Endodermal cell (in vitro differentiated cells): ENCODE measurements around the gene CHRD. TPM values are rescaled to one million over a fixed set of nuclear protein-coding genes. Genes with fewer than 3 reads are reported as not detected.

Source experiments
- DNase-seq: peaks from one replicate; pipeline ENCODE4 v3.0.0-alpha.2; 2017
- H3K27ac ChIP-seq: 2 replicates; pipeline ENCODE4 v1.5.1; 2013; ENCODE audit warnings: mild to moderate bottlenecking, low read depth, low read length, moderate library complexity
- H3K27me3 ChIP-seq: 2 replicates; pipeline ENCODE4 v1.6.1; 2013; ENCODE audit warnings: mild to moderate bottlenecking, low read length, moderate library complexity; ENCODE audit not compliant: insufficient read depth, control insufficient read depth, poor library complexity, severe bottlenecking
- H3K36me3 ChIP-seq: 2 replicates; pipeline ENCODE4 v1.7.0; 2013; ENCODE audit warnings: mild to moderate bottlenecking, low read length, moderate library complexity; ENCODE audit not compliant: control insufficient read depth, insufficient read depth
- H3K4me1 ChIP-seq: one replicate; pipeline ENCODE4 v1.7.0; 2013; ENCODE audit warnings: low read length; ENCODE audit not compliant: control insufficient read depth, insufficient read depth
- H3K4me3 ChIP-seq: 2 replicates; pipeline ENCODE4 v1.5.1; 2013; ENCODE audit warnings: mild to moderate bottlenecking, low read length, moderate library complexity
- H3K9ac ChIP-seq: 2 replicates; pipeline ENCODE4 v1.6.1; 2013; ENCODE audit warnings: mild to moderate bottlenecking, low read length, moderate library complexity; ENCODE audit not compliant: poor library complexity, severe bottlenecking; ENCODE audit errors: extremely low read depth
- H3K9me3 ChIP-seq: 2 replicates; pipeline ENCODE4 v1.6.1; 2013; ENCODE audit warnings: mild to moderate bottlenecking, low read length, moderate library complexity; ENCODE audit not compliant: control insufficient read depth
- H3K27ac Mint-ChIP-seq: 2 replicates; pipeline ENCODE4 v1.8.0; 2020; ENCODE audit warnings: mixed read lengths
- H3K27me3 Mint-ChIP-seq: 2 replicates; pipeline ENCODE4 v1.8.0; 2021; ENCODE audit warnings: mild to moderate bottlenecking, mixed read lengths; ENCODE audit not compliant: insufficient read depth
- H3K36me3 Mint-ChIP-seq: 2 replicates; pipeline ENCODE4 v1.8.0; 2020; ENCODE audit warnings: low read depth, mixed read lengths
- H3K4me1 Mint-ChIP-seq: 2 replicates; pipeline ENCODE4 v1.8.0; 2020; ENCODE audit warnings: mixed read lengths
- H3K4me3 Mint-ChIP-seq: 2 replicates; pipeline ENCODE4 v1.8.0; 2020; ENCODE audit warnings: mild to moderate bottlenecking, moderate library complexity, mixed read lengths
- H3K9me3 Mint-ChIP-seq: 2 replicates; pipeline ENCODE4 v1.8.0; 2020; ENCODE audit warnings: mild to moderate bottlenecking, mixed read lengths
- CTCF ChIP-seq: fragments of 200-600 bp; sonication (generic); conservative IDR thresholded peaks from 2 replicates; pipeline ENCODE4 v1.5.0; 2021; ENCODE audit warnings: antibody characterized with exemption, mild to moderate bottlenecking
- WGBS, 2 experiments: methylation state at CpG; one replicate each; pipeline versions ENCODE4 v1.1.5 to v1.1.7; 2013; ENCODE audit warnings: missing lambda C conversion rate in 2 of 2, mixed read lengths in 1 of 2; ENCODE audit not compliant: insufficient coverage in 1 of 2, insufficient read length in 1 of 2; 5-methylcytosine and 5-hydroxymethylcytosine counted together
- total RNA-seq, 2 donors: library from RNA; stranded (reverse); fragmentation: NEBNext Ultra II Directional in 1 of 2; extraction: Animal tissue kit (Norgen Biotek cat#: 25700) in 1 of 2; gene quantifications; 2 replicates in 1 of 2; 3 replicates in 1 of 2; pipeline ENCODE4 v1.2.1, GENCODE V29; 2021

Gene CHRD
- total RNA-seq, 2 donors from 2014 or later: 5.0 to 17.4 TPM

DNA sequence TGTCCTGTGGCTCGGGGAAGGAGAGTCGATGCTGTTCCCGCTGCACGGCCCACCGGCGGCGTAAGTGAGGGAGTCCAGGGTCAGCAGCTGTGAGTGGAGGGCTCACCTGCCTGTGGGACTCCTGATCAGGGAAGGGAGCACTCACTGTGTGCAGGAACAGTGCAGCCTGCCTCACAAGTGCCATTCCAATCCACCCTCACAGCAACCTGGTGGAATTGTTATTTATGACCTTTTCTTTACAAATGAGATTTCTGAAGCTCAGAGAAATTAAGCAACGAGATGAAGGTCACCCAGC is 9.0 kb downstream of the CHRD start:
- Mint-ChIP-seq H3K27me3 (peaks cover 7% of the 10 kb centered on the region), H3K9me3 (no peaks in the 10 kb centered on the region), H3K4me3 (no peak overlapping the region), H3K36me3 (peaks cover 2% of the 10 kb centered on the region), H3K27ac (no peak overlapping the region), H3K4me1 (no peaks in the 10 kb centered on the region)
- no peaks in the 10 kb centered on the region for H3K27me3 ChIP-seq
- H3K27ac ChIP-seq: no peak overlapping the region
- H3K4me1 ChIP-seq: no peaks in the 10 kb centered on the region
- WGBS, 2 experiments: 92 to 94% methylated on average over 8 of the region's 8 CpGs
- no peaks in the 10 kb centered on the region for H3K36me3 ChIP-seq
- DNase-seq: no peak
- H3K9ac ChIP-seq: no peak overlapping the region
- H3K9me3 ChIP-seq: no peaks in the 10 kb centered on the region
- no peak overlapping the region for H3K4me3 ChIP-seq
- TF ChIP-seq CTCF: no peak

- no peaks in the 10 kb centered on the region for H3K4me1 ChIP-seq
- Mint-ChIP-seq H3K27ac (no peak overlapping the region), H3K27me3 (peaks cover 5% of the 10 kb centered on the region), H3K36me3 (peaks cover 2% of the 10 kb centered on the region), H3K4me1 (no peaks in the 10 kb centered on the region), H3K4me3 (no peak overlapping the region), H3K9me3 (no peaks in the 10 kb centered on the region)
- no peaks in the 10 kb centered on the region for H3K36me3 ChIP-seq
- no peak for TF ChIP-seq CTCF
- no peaks in the 10 kb centered on the region for H3K27me3 ChIP-seq
- H3K4me3 ChIP-seq: no peak overlapping the region
- DNase-seq: no peak
- WGBS, 2 experiments: 83% methylated on average over 5 of the region's 5 CpGs; no CpG with 5 or more reads in 1 of the 2 experiments
- H3K27ac ChIP-seq: no peak overlapping the region
- H3K9ac ChIP-seq: no peak overlapping the region
- no peaks in the 10 kb centered on the region for H3K9me3 ChIP-seq
Observed at GRCh38 chr3:184389384-184389783, 9.5 kb downstream of the CHRD start.

- H3K9ac ChIP-seq: no peak overlapping the region
- H3K9me3 ChIP-seq: no peaks in the 10 kb centered on the region
- no peaks in the 10 kb centered on the region for H3K27me3 ChIP-seq
- H3K4me1 ChIP-seq: no peaks in the 10 kb centered on the region
- 89 to 93% methylated on average over 2 to 5 of the region's 5 CpGs for WGBS, 2 experiments
- no peak overlapping the region for H3K4me3 ChIP-seq
- Mint-ChIP-seq H3K36me3 (peaks cover 2% of the 10 kb centered on the region), H3K4me3 (no peak overlapping the region), H3K27ac (no peak overlapping the region), H3K27me3 (peaks cover 3% of the 10 kb centered on the region), H3K4me1 (no peaks in the 10 kb centered on the region), H3K9me3 (no peaks in the 10 kb centered on the region)
- no peak overlapping the region for H3K27ac ChIP-seq
- H3K36me3 ChIP-seq: no peaks in the 10 kb centered on the region
- TF ChIP-seq CTCF: no peak
- DNase-seq: no peak
Observed at GRCh38 chr3:184389935-184390528, 10.2 kb downstream of the CHRD start.
